ENCODE data around the gene TCF3. TPM values are rescaled to one million over a fixed set of nuclear protein-coding genes. Genes with fewer than 3 reads are reported as not detected.

Gene TCF3
- total RNA-seq, 1 experiment from 2014 or later, result 304 TPM

GRCh38 chr19:1613146-1613545 is 39.3 kb downstream of the TCF3 start:
- Histone ChIP-seq H3K9me3 (ENCODE audit: control insufficient read depth, low read depth, low read length) (no peaks in the 10 kb centered on the region), H2AFZ (ENCODE audit: low read length) (no peak overlapping the region), H2BK15ac (ENCODE audit: low read depth, low read length) (no peak overlapping the region), H3K4me1 (ENCODE audit: insufficient read depth, low read length) (no peaks in the 10 kb centered on the region), H3K18ac (ENCODE audit: insufficient read length, low read depth, low read length) (no peak overlapping the region), H4K91ac (ENCODE audit: insufficient read length, low read depth, low read length) (no peak overlapping the region), H4K20me1 (ENCODE audit: control insufficient read depth, insufficient read depth, insufficient read length) (no peaks in the 10 kb centered on the region), H3K56ac (ENCODE audit: insufficient read length, low read depth, low read length) (no peak overlapping the region), H4K5ac (ENCODE audit: insufficient read length, low read depth, low read length) (no peak overlapping the region), H3K4ac (ENCODE audit: low read depth, low read length) (no peak overlapping the region), H3K23ac (ENCODE audit: insufficient read length, low read depth, low read length) (no peak overlapping the region), H2BK120ac (ENCODE audit: low read depth, low read length, poor library complexity, severe bottlenecking) (no peak overlapping the region), H3K27ac (ENCODE audit: insufficient read length, low read depth, low read length) (no peak overlapping the region), H3K4me2 (ENCODE audit: insufficient read depth, insufficient read length, low read length) (no peak overlapping the region), H2BK5ac (ENCODE audit: insufficient read length, low read length) (no peak overlapping the region), H3T11ph (ENCODE audit: low read length) (no peak overlapping the region), H3K14ac (ENCODE audit: insufficient read depth, low read length) (no peak overlapping the region), H3K9ac (ENCODE audit: extremely low read depth, insufficient read length, low read length) (no peak overlapping the region), H3K79me1 (ENCODE audit: insufficient read depth, low read depth, low read length, poor library complexity, severe bottlenecking) (no peaks in the 10 kb centered on the region), H3K27me3 (ENCODE audit: insufficient read depth, low read length) (no peaks in the 10 kb centered on the region), H3K79me2 (ENCODE audit: insufficient read depth, low read length) (no peaks in the 10 kb centered on the region), H2BK20ac (ENCODE audit: low read depth, low read length, poor library complexity, severe bottlenecking) (no peak overlapping the region), H2BK12ac (ENCODE audit: insufficient read length, low read depth, low read length) (no peak overlapping the region), H2AK5ac (ENCODE audit: insufficient read length, low read length) (no peak overlapping the region), H4K8ac (replicated peaks; ENCODE audit: insufficient read length, low read depth, low read length) (no peak overlapping the region), H3K23me2 (ENCODE audit: insufficient read length, low read depth, low read length, poor library complexity, severe bottlenecking) (no peaks in the 10 kb centered on the region)
- TF ChIP-seq, protein P1, sequence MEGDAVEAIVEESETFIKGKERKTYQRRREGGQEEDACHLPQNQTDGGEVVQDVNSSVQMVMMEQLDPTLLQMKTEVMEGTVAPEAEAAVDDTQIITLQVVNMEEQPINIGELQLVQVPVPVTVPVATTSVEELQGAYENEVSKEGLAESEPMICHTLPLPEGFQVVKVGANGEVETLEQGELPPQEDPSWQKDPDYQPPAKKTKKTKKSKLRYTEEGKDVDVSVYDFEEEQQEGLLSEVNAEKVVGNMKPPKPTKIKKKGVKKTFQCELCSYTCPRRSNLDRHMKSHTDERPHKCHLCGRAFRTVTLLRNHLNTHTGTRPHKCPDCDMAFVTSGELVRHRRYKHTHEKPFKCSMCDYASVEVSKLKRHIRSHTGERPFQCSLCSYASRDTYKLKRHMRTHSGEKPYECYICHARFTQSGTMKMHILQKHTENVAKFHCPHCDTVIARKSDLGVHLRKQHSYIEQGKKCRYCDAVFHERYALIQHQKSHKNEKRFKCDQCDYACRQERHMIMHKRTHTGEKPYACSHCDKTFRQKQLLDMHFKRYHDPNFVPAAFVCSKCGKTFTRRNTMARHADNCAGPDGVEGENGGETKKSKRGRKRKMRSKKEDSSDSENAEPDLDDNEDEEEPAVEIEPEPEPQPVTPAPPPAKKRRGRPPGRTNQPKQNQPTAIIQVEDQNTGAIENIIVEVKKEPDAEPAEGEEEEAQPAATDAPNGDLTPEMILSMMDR (conservative IDR thresholded peaks at IDR 0.05), result no peak
- Mint-ChIP-seq H3K27ac (peak overlapping the region in 2 of 3 experiments; percentile 48 to 57; a peak in 1 of 7 replicates), H3K36me3 (ENCODE audit: insufficient read depth in 1 of 3, low read depth in 3 of 3) (peaks cover 47 to 79% (median 74%) of the 10 kb centered on the region in 3 experiments; a peak in 6 of 7 replicates), H3K4me1 (peaks cover 0 to 7% of the 10 kb centered on the region in 2 experiments; a peak in 3 of 4 replicates), H3K4me3 (no peak overlapping the region), H3K27me3 (ENCODE audit: low read depth) (no peaks in the 10 kb centered on the region), H3K9me3 (no peaks in the 10 kb centered on the region)
- DNase-seq, result no peak
- no CpG with 5 or more reads among the region's 9 CpGs for WGBS (ENCODE audit: extremely low coverage, insufficient read length, low lambda C conversion rate)

Data from H9 (cell line).